ENCODE measurements around the gene CCDC57. TPM values are rescaled to one million over a fixed set of nuclear protein-coding genes. Genes with fewer than 3 reads are reported as not detected.

The CCDC57 gene
- polyA plus RNA-seq, 1 donor from 2014 or later: 70.9 TPM

DNA sequence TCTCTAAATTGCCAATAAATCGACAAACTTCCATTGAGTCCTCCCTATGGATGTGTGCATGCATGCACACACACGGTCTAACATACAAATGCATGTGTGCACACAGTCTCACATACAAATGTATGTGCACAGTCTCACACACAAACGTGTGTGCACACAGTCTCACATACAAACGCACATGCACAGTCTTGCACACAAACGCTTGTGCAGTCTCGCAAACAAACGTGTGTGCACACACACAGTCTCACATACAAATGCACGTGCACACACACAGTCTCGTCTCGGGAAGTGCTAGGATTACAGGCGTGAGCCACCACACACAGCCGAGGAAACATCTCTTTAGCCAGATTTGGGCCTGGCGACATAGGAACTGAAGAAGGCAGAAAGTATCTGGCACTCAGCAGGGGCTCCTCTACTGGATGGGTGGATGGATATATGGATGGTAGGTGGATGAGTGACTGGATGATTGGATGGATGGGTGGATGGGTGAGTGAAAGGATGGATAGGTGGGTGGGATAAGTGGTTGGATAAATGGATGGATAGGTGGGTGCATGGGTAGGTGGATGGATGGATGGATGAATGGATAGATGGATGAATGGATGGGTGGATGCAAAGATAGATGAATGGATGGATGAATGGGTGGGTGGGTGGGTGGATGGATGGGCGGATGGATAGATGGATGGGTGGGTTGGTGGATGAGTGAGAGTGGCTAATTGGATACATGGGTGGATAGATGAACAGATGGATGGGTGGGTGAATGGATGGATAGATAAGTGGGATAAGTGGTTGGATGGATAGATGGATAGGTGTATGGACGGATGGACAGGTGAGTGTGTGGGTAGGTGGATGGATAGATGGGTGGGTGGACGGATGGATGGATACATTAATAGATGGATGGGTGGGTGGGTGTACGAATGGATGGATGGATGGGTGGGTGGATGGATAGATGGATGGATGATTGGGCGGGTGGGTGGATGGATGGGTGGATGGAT, 65.7 kb downstream of the CCDC57 start:
- Histone ChIP-seq H3K9ac (ENCODE audit: low read length) (no peak overlapping the region), H2AFZ (ENCODE audit: low read depth, low read length) (no peak overlapping the region), H3K27ac (ENCODE audit: low read length) (no peak overlapping the region), H3K4me3 (ENCODE audit: low read length) (no peak overlapping the region), H3F3A (ENCODE audit: insufficient read depth, low read length, poor library complexity, severe bottlenecking) (no peaks in the 10 kb centered on the region), H4K20me1 (ENCODE audit: insufficient read depth) (no peaks in the 10 kb centered on the region), H3K9me3 (ENCODE audit: low read length) (no peaks in the 10 kb centered on the region), H3K36me3 (ENCODE audit: insufficient read depth, low read length) (no peaks in the 10 kb centered on the region), H3K4me2 (ENCODE audit: low read length) (no peak overlapping the region), H3K9me2 (ENCODE audit: insufficient read depth, low read length) (no peaks in the 10 kb centered on the region), H3K27me3 (ENCODE audit: insufficient read depth, low read depth, low read length) (no peaks in the 10 kb centered on the region), H3K79me2 (replicated peaks; ENCODE audit: insufficient read depth, low read length) (no peaks in the 10 kb centered on the region)
- no peak for TF ChIP-seq EP300 (conservative IDR thresholded peaks at IDR 0.05; ENCODE audit: poor library complexity, severe bottlenecking)
- TF ChIP-seq EZH2 (IDR thresholded peaks at IDR 0.05; ENCODE audit: borderline replicate concordance, insufficient read depth, low read length, poor library complexity, severe bottlenecking): no peak
- TF ChIP-seq RAD21 (conservative IDR thresholded peaks at IDR 0.05): no peak
- TF ChIP-seq TAF1 (IDR thresholded peaks at IDR 0.05; ENCODE audit: low read depth): no peak
- no peak for TF ChIP-seq POLR2AphosphoS5 (IDR thresholded peaks at IDR 0.05)
- no peak for TF ChIP-seq MXI1 (conservative IDR thresholded peaks at IDR 0.05; ENCODE audit: poor library complexity, severe bottlenecking)
- TF ChIP-seq SMC3 (conservative IDR thresholded peaks at IDR 0.05; ENCODE audit: poor library complexity): no peak
- TF ChIP-seq, protein P1, sequence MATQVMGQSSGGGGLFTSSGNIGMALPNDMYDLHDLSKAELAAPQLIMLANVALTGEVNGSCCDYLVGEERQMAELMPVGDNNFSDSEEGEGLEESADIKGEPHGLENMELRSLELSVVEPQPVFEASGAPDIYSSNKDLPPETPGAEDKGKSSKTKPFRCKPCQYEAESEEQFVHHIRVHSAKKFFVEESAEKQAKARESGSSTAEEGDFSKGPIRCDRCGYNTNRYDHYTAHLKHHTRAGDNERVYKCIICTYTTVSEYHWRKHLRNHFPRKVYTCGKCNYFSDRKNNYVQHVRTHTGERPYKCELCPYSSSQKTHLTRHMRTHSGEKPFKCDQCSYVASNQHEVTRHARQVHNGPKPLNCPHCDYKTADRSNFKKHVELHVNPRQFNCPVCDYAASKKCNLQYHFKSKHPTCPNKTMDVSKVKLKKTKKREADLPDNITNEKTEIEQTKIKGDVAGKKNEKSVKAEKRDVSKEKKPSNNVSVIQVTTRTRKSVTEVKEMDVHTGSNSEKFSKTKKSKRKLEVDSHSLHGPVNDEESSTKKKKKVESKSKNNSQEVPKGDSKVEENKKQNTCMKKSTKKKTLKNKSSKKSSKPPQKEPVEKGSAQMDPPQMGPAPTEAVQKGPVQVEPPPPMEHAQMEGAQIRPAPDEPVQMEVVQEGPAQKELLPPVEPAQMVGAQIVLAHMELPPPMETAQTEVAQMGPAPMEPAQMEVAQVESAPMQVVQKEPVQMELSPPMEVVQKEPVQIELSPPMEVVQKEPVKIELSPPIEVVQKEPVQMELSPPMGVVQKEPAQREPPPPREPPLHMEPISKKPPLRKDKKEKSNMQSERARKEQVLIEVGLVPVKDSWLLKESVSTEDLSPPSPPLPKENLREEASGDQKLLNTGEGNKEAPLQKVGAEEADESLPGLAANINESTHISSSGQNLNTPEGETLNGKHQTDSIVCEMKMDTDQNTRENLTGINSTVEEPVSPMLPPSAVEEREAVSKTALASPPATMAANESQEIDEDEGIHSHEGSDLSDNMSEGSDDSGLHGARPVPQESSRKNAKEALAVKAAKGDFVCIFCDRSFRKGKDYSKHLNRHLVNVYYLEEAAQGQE (IDR thresholded peaks at IDR 0.05; ENCODE audit: borderline replicate concordance): no peak
- TF ChIP-seq, protein P2, sequence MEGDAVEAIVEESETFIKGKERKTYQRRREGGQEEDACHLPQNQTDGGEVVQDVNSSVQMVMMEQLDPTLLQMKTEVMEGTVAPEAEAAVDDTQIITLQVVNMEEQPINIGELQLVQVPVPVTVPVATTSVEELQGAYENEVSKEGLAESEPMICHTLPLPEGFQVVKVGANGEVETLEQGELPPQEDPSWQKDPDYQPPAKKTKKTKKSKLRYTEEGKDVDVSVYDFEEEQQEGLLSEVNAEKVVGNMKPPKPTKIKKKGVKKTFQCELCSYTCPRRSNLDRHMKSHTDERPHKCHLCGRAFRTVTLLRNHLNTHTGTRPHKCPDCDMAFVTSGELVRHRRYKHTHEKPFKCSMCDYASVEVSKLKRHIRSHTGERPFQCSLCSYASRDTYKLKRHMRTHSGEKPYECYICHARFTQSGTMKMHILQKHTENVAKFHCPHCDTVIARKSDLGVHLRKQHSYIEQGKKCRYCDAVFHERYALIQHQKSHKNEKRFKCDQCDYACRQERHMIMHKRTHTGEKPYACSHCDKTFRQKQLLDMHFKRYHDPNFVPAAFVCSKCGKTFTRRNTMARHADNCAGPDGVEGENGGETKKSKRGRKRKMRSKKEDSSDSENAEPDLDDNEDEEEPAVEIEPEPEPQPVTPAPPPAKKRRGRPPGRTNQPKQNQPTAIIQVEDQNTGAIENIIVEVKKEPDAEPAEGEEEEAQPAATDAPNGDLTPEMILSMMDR (IDR thresholded peaks at IDR 0.05; ENCODE audit: poor library complexity, severe bottlenecking): no peak

DNA sequence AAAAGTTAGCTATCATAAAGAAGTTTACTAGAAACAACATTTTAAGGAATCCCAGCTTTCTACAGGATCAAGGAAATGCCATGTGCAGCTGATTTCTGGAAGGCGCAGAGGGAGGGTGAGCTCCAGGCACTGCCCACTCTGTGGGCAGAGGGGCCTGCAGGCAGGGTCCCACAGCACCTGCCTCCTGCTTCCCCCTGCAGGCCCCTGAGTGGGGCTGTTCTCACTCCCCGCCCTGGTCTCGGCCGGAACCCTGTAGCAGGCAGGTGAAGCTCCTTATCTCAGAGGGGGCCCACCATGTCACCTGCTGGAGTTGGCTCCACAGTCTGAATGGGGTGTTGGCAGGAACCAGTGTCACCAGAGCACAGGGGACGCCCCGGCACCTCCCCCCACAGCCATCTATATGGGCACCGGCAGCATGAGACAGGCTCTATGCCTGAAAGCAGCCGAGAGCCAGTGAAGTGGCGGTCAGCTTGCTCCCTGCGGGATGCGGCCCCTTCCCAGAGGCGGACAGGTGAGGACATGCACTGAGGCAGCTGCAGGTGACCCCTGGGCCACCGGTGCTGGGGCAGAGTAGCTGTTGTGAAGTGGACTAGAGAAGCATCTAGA, 67.0 kb downstream of the CCDC57 start:
- TF ChIP-seq, protein P2 (IDR thresholded peaks at IDR 0.05; ENCODE audit: poor library complexity, severe bottlenecking): no peak
- no peak for TF ChIP-seq MXI1 (conservative IDR thresholded peaks at IDR 0.05; ENCODE audit: poor library complexity, severe bottlenecking)
- no peak for TF ChIP-seq EP300 (conservative IDR thresholded peaks at IDR 0.05; ENCODE audit: poor library complexity, severe bottlenecking)
- no peak for TF ChIP-seq SMC3 (conservative IDR thresholded peaks at IDR 0.05; ENCODE audit: poor library complexity)
- TF ChIP-seq EZH2 (IDR thresholded peaks at IDR 0.05; ENCODE audit: borderline replicate concordance, insufficient read depth, low read length, poor library complexity, severe bottlenecking): no peak
- TF ChIP-seq TAF1 (IDR thresholded peaks at IDR 0.05; ENCODE audit: low read depth): no peak
- no peak for TF ChIP-seq POLR2AphosphoS5 (IDR thresholded peaks at IDR 0.05)
- TF ChIP-seq, protein P1 (IDR thresholded peaks at IDR 0.05; ENCODE audit: borderline replicate concordance): no peak
- no peak for TF ChIP-seq RAD21 (conservative IDR thresholded peaks at IDR 0.05)
- Histone ChIP-seq H3K36me3 (ENCODE audit: insufficient read depth, low read length) (no peaks in the 10 kb centered on the region), H3K79me2 (replicated peaks; ENCODE audit: insufficient read depth, low read length) (no peaks in the 10 kb centered on the region), H3K9ac (ENCODE audit: low read length) (no peak overlapping the region), H3K27ac (ENCODE audit: low read length) (no peak overlapping the region), H3K27me3 (ENCODE audit: insufficient read depth, low read depth, low read length) (no peaks in the 10 kb centered on the region), H3K4me2 (ENCODE audit: low read length) (no peak overlapping the region), H4K20me1 (ENCODE audit: insufficient read depth) (no peaks in the 10 kb centered on the region), H3F3A (ENCODE audit: insufficient read depth, low read length, poor library complexity, severe bottlenecking) (no peaks in the 10 kb centered on the region), H3K9me2 (ENCODE audit: insufficient read depth, low read length) (no peaks in the 10 kb centered on the region), H3K4me3 (ENCODE audit: low read length) (no peak overlapping the region), H2AFZ (ENCODE audit: low read depth, low read length) (no peak overlapping the region), H3K9me3 (ENCODE audit: low read length) (no peaks in the 10 kb centered on the region)

Data from neural cell (in vitro differentiated cells).